PFSK-1 (cell line): ENCODE results near the gene ROPN1B.

Source experiments
- POLR2AphosphoS5 ChIP-seq: IDR thresholded peaks from 2 replicates; pipeline ENCODE4 v1.6.1; 2012; ENCODE audit warnings: low read depth, mild to moderate bottlenecking, control low read depth, low read length, moderate library complexity
- REST ChIP-seq, 2 experiments: IDR thresholded peaks; 2 replicates each; pipeline versions ENCODE4 v1.6.1 to v1.8.0; 2011 to 2012; ENCODE audit warnings: low read depth in 2 of 2, low read length in 2 of 2, control low read depth in 1 of 2, inconsistent platforms in 1 of 2, mild to moderate bottlenecking in 1 of 2, moderate library complexity in 1 of 2; ENCODE audit not compliant: insufficient read depth in 1 of 2
- TAF1 ChIP-seq: IDR thresholded peaks from 2 replicates; pipeline ENCODE4 v1.6.1; 2012; ENCODE audit warnings: low read length, control low read depth, borderline replicate concordance; ENCODE audit not compliant: insufficient read depth

- no peak for TF ChIP-seq TAF1
- TF ChIP-seq POLR2AphosphoS5: no peak
- TF ChIP-seq REST (IDR thresholded peaks at IDR 0.05; ENCODE audit: insufficient read depth in 1 of 2, low read depth in 2 of 2, low read length in 2 of 2): no peak
Observed at GRCh38 chr3:125961289-125961589, 7.7 kb upstream of the ROPN1B start.
